HG02943 (cell line): ENCODE data around the gene TBC1D12.
"Not testable (repeated sequence)": the region's sequence is repeated elsewhere in the genome, so short reads cannot be mapped to it uniquely, and the experiment has no call there.

ENCODE experiments used
- ATAC-seq: cut with Tn5 transposase; IDR thresholded peaks from one replicate; pipeline ENCODE4 v1.9.1; 2021; ENCODE audit warnings: mild to moderate bottlenecking, low read depth, moderate library complexity; ENCODE audit not compliant: unreplicated experiment

The TBC1D12 gene

GRCh38 chr10:94402204-94402842, at the start of gene TBC1D12:
Gene TBC1D12, plus strand, starts transcription at chr10:94402541. Its CDS starts 73 bp downstream, at chr10:94402614.
- peak; percentile 67 for ATAC-seq

GRCh38 chr10:94353336-94353735, 49.0 kb upstream of the TBC1D12 start:
- no peak for ATAC-seq

- no peak for ATAC-seq
Measured at GRCh38 chr10:94355841-94356240, 46.5 kb upstream of the TBC1D12 start.

- no peak for ATAC-seq
Measured at GRCh38 chr10:94357193-94357592, 45.1 kb upstream of the TBC1D12 start.

- no peak for ATAC-seq
Measured at GRCh38 chr10:94358480-94358879, 43.9 kb upstream of the TBC1D12 start.

- no peak for ATAC-seq
Measured at GRCh38 chr10:94361171-94361794, 41.1 kb upstream of the TBC1D12 start.

- ATAC-seq, result peak; percentile 100
Measured at GRCh38 chr10:94362360-94363250, 39.7 kb upstream of the TBC1D12 start, which contains the start of gene NOC3L. Gene NOC3L, minus strand, starts transcription at chr10:94362939. Its CDS starts 101 bp downstream, at chr10:94362838.

GRCh38 chr10:94363251-94363565, 39.1 kb upstream of the TBC1D12 start:
- peak; percentile 15 for ATAC-seq

GRCh38 chr10:94364482-94364881, 37.9 kb upstream of the TBC1D12 start:
- no peak for ATAC-seq

GRCh38 chr10:94366382-94366781, 36.0 kb upstream of the TBC1D12 start:
- ATAC-seq, result no peak

- ATAC-seq, result no peak
Measured at GRCh38 chr10:94370501-94370900, 31.8 kb upstream of the TBC1D12 start.

- no peak for ATAC-seq
Measured at GRCh38 chr10:94375374-94375773, 27.0 kb upstream of the TBC1D12 start.

GRCh38 chr10:94376865-94377264, 25.5 kb upstream of the TBC1D12 start:
- ATAC-seq, result no peak

GRCh38 chr10:94383530-94383929, 18.8 kb upstream of the TBC1D12 start:
- ATAC-seq, result no peak

GRCh38 chr10:94385733-94386132, 16.6 kb upstream of the TBC1D12 start:
- ATAC-seq, result not testable (repeated sequence)

GRCh38 chr10:94392117-94392516, 10.2 kb upstream of the TBC1D12 start:
- not testable (repeated sequence) for ATAC-seq

- ATAC-seq, result no peak
Measured at GRCh38 chr10:94397549-94398370, 4.6 kb upstream of the TBC1D12 start.

- no peak for ATAC-seq
Measured at GRCh38 chr10:94398762-94399161, 3.6 kb upstream of the TBC1D12 start.

- ATAC-seq, result peak; percentile 31
Measured at GRCh38 chr10:94402843-94403379, 570 bp downstream of the TBC1D12 start.
